H9 (cell line): Measurements from ENCODE around the gene CRACR2A. TPM values are rescaled to one million over a fixed set of nuclear protein-coding genes. Genes with fewer than 3 reads are reported as not detected.
A peak's percentile ranks its signal among the peaks of the same experiment; 100 is the strongest.

Experiments used
- DNase-seq: peaks from one replicate; pipeline ENCODE4 v3.0.0-alpha.2; 2017
- H2AFZ ChIP-seq: one replicate; pipeline ENCODE4 v1.6.1; 2013; ENCODE audit warnings: mild to moderate bottlenecking, low read length, control low read depth, moderate library complexity
- H2AK5ac ChIP-seq: 2 replicates; pipeline ENCODE4 v1.6.1; 2013; ENCODE audit warnings: low read length, control low read depth, mixed read lengths; ENCODE audit not compliant: insufficient read length
- H2BK120ac ChIP-seq: one replicate; pipeline ENCODE4 v1.6.1; 2013; ENCODE audit warnings: low read depth, mild to moderate bottlenecking, low read length, control low read depth, inconsistent platforms; ENCODE audit not compliant: poor library complexity, severe bottlenecking
- H2BK12ac ChIP-seq: 2 replicates; pipeline ENCODE4 v1.6.1; 2013; ENCODE audit warnings: low read length, control low read depth, mixed read lengths, low read depth; ENCODE audit not compliant: insufficient read length
- H2BK15ac ChIP-seq: 2 replicates; pipeline ENCODE4 v1.6.1; 2013; ENCODE audit warnings: low read depth, low read length, control low read depth
- H2BK20ac ChIP-seq: one replicate; pipeline ENCODE4 v1.6.1; 2013; ENCODE audit warnings: low read depth, mild to moderate bottlenecking, low read length, control low read depth, inconsistent platforms; ENCODE audit not compliant: poor library complexity, severe bottlenecking
- H2BK5ac ChIP-seq: 2 replicates; pipeline ENCODE4 v1.6.1; 2013; ENCODE audit warnings: low read length, control low read depth, mixed read lengths; ENCODE audit not compliant: insufficient read length
- H3K14ac ChIP-seq: 2 replicates; pipeline ENCODE4 v1.6.1; 2013; ENCODE audit warnings: low read length, control low read depth; ENCODE audit not compliant: insufficient read depth
- H3K18ac ChIP-seq: 2 replicates; pipeline ENCODE4 v1.6.1; 2013; ENCODE audit warnings: low read depth, mild to moderate bottlenecking, mixed read lengths, low read length, control low read depth; ENCODE audit not compliant: insufficient read length
- H3K23ac ChIP-seq: 2 replicates; pipeline ENCODE4 v1.6.1; 2013; ENCODE audit warnings: low read length, control low read depth, mixed read lengths, low read depth; ENCODE audit not compliant: insufficient read length
- H3K23me2 ChIP-seq: 2 replicates; pipeline ENCODE4 v1.6.1; 2013; ENCODE audit warnings: low read depth, mild to moderate bottlenecking, mixed read lengths, low read length, control low read depth; ENCODE audit not compliant: insufficient read length, poor library complexity, severe bottlenecking
- H3K27ac ChIP-seq: 2 replicates; pipeline ENCODE4 v1.5.1; 2013; ENCODE audit warnings: low read length, control low read depth, mixed read lengths, low read depth; ENCODE audit not compliant: insufficient read length
- H3K27me3 ChIP-seq: 2 replicates; pipeline ENCODE4 v1.6.1; 2013; ENCODE audit warnings: low read length, control low read depth, inconsistent platforms; ENCODE audit not compliant: insufficient read depth
- H3K4ac ChIP-seq: 2 replicates; pipeline ENCODE4 v1.6.1; 2013; ENCODE audit warnings: low read depth, mild to moderate bottlenecking, control low read depth, inconsistent platforms, low read length, moderate library complexity
- H3K4me1 ChIP-seq: 2 replicates; pipeline ENCODE4 v1.6.1; 2013; ENCODE audit warnings: low read length, control low read depth, inconsistent platforms; ENCODE audit not compliant: insufficient read depth
- H3K4me2 ChIP-seq: 2 replicates; pipeline ENCODE4 v1.6.1; 2013; ENCODE audit warnings: low read length, control low read depth, mixed read lengths; ENCODE audit not compliant: insufficient read length, insufficient read depth
- H3K56ac ChIP-seq: 2 replicates; pipeline ENCODE4 v1.6.1; 2013; ENCODE audit warnings: low read depth, mild to moderate bottlenecking, mixed read lengths, low read length, control low read depth; ENCODE audit not compliant: insufficient read length
- H3K79me1 ChIP-seq: 2 replicates; pipeline ENCODE4 v1.6.1; 2013; ENCODE audit warnings: low read depth, mild to moderate bottlenecking, moderate library complexity, low read length, control low read depth, inconsistent platforms; ENCODE audit not compliant: insufficient read depth, poor library complexity, severe bottlenecking
- H3K79me2 ChIP-seq: 2 replicates; pipeline ENCODE4 v1.6.1; 2013; ENCODE audit warnings: low read length, control low read depth, inconsistent platforms; ENCODE audit not compliant: insufficient read depth
- H3K9ac ChIP-seq: 2 replicates; pipeline ENCODE4 v1.6.1; 2013; ENCODE audit warnings: low read length, control low read depth, mixed read lengths; ENCODE audit not compliant: insufficient read length; ENCODE audit errors: extremely low read depth
- H3K9me3 ChIP-seq: one replicate; pipeline ENCODE4 v1.6.1; 2013; ENCODE audit warnings: low read depth, low read length, inconsistent platforms; ENCODE audit not compliant: control insufficient read depth
- H3T11ph ChIP-seq: one replicate; pipeline ENCODE4 v1.6.1; 2013; ENCODE audit warnings: mild to moderate bottlenecking, low read length, control low read depth, inconsistent platforms
- H4K20me1 ChIP-seq: one replicate; pipeline ENCODE4 v1.6.1; 2013; ENCODE audit not compliant: control insufficient read depth, insufficient read length, insufficient read depth
- H4K5ac ChIP-seq: 2 replicates; pipeline ENCODE4 v1.6.1; 2013; ENCODE audit warnings: low read depth, mild to moderate bottlenecking, mixed read lengths, low read length, control low read depth; ENCODE audit not compliant: insufficient read length
- H4K8ac ChIP-seq: replicated peaks from 2 replicates; pipeline ENCODE4 v1.6.1; 2013; ENCODE audit warnings: low read length, control low read depth, mixed read lengths, low read depth; ENCODE audit not compliant: insufficient read length
- H4K91ac ChIP-seq: 2 replicates; pipeline ENCODE4 v1.6.1; 2013; ENCODE audit warnings: low read depth, mild to moderate bottlenecking, moderate library complexity, mixed read lengths, low read length, control low read depth; ENCODE audit not compliant: insufficient read length
- H3K27ac Mint-ChIP-seq, 3 experiments: 2 replicates in 2 of 3; 3 replicates in 1 of 3; pipeline ENCODE4 v1.8.0; 2020 to 2021; ENCODE audit warnings: mixed read lengths in 3 of 3, mild to moderate bottlenecking in 1 of 3, moderate library complexity in 1 of 3
- H3K27me3 Mint-ChIP-seq: 2 replicates; pipeline ENCODE4 v1.8.0; 2021; ENCODE audit warnings: low read depth, mild to moderate bottlenecking, moderate library complexity, mixed read lengths
- H3K36me3 Mint-ChIP-seq, 3 experiments: 2 replicates in 2 of 3; 3 replicates in 1 of 3; pipeline ENCODE4 v1.8.0; 2020 to 2021; ENCODE audit warnings: low read depth in 3 of 3, mixed read lengths in 3 of 3; ENCODE audit not compliant: insufficient read depth in 1 of 3
- H3K4me1 Mint-ChIP-seq, 2 experiments: 2 replicates each; pipeline ENCODE4 v1.8.0; 2020; ENCODE audit warnings: mixed read lengths in 2 of 2
- H3K4me3 Mint-ChIP-seq, 2 experiments: 2 replicates in 1 of 2; 3 replicates in 1 of 2; pipeline ENCODE4 v1.8.0; 2020 to 2021; ENCODE audit warnings: mild to moderate bottlenecking in 2 of 2, mixed read lengths in 2 of 2, moderate library complexity in 1 of 2
- H3K9me3 Mint-ChIP-seq, 2 experiments: 2 replicates in 1 of 2; 3 replicates in 1 of 2; pipeline ENCODE4 v1.8.0; 2020; ENCODE audit warnings: mild to moderate bottlenecking in 2 of 2, mixed read lengths in 2 of 2, moderate library complexity in 1 of 2
- CTCF ChIP-seq: fragments of 200-600 bp; sonication (generic); conservative IDR thresholded peaks from 3 replicates; pipeline ENCODE4 v1.8.0; 2021; ENCODE audit warnings: antibody characterized with exemption, mild to moderate bottlenecking
- WGBS: extraction: QIAGEN DNeasy Blood & Tissue Kit; methylation state at CpG from one replicate; pipeline ENCODE4 v1.1.7; 2013; ENCODE audit warnings: missing lambda C conversion rate, low lambda C conversion rate, mixed read lengths; ENCODE audit not compliant: insufficient read length; ENCODE audit errors: extremely low coverage; 5-methylcytosine and 5-hydroxymethylcytosine counted together
- total RNA-seq: library from RNA; stranded (reverse); gene quantifications from 2 replicates; pipeline ENCODE4 v1.2.1, GENCODE V29; 2021

The CRACR2A gene
- total RNA-seq, 1 experiment from 2014 or later = 2.0 TPM

GRCh38 chr12:3761116-3761735, 8.3 kb upstream of the CRACR2A start:
- Histone ChIP-seq H2BK12ac (no peak overlapping the region), H3K4me1 (no peaks in the 10 kb centered on the region), H3K27me3 (no peaks in the 10 kb centered on the region), H2BK5ac (no peak overlapping the region), H2BK120ac (no peak overlapping the region), H3K18ac (no peak overlapping the region), H2AFZ (no peak overlapping the region), H3K4ac (no peak overlapping the region), H3K9ac (no peak overlapping the region), H3K4me2 (no peak overlapping the region), H3K23ac (no peak overlapping the region), H4K20me1 (no peaks in the 10 kb centered on the region), H3K27ac (no peak overlapping the region), H2AK5ac (no peak overlapping the region), H3K56ac (no peak overlapping the region), H2BK15ac (no peak overlapping the region), H4K8ac (no peak overlapping the region), H3T11ph (no peak overlapping the region), H3K9me3 (no peaks in the 10 kb centered on the region), H2BK20ac (no peak overlapping the region), H4K5ac (no peak overlapping the region), H3K79me1 (no peaks in the 10 kb centered on the region), H4K91ac (no peak overlapping the region), H3K79me2 (no peaks in the 10 kb centered on the region), H3K14ac (no peak overlapping the region), H3K23me2 (no peaks in the 10 kb centered on the region)
- H3K27me3 Mint-ChIP-seq = peaks cover 3% of the 10 kb centered on the region; the same call in 1 of the 2 replicates
- no peaks in the 10 kb centered on the region; a peak in 1 of 7 replicates for H3K36me3 Mint-ChIP-seq
- peaks cover 0 to 4% of the 10 kb centered on the region in 2 experiments; a peak in 1 of 5 replicates for H3K9me3 Mint-ChIP-seq
- H3K4me3 Mint-ChIP-seq = no peak overlapping the region
- no CpG with 5 or more reads among the region's 7 CpGs for WGBS
- no peak for TF ChIP-seq CTCF
- DNase-seq = peak; percentile 18
- peak overlapping the region in 1 of 3 experiments; percentile 77; a peak in 2 of 7 replicates for H3K27ac Mint-ChIP-seq
- peaks cover 4 to 17% of the 10 kb centered on the region in 2 experiments for H3K4me1 Mint-ChIP-seq
